ENCODE data around the gene SPRR5. TPM values are rescaled to one million over a fixed set of nuclear protein-coding genes. Genes with fewer than 3 reads are reported as not detected.

Gene SPRR5
- polyA plus RNA-seq, 4 donors = not detected

GRCh38 chr1:152928671-152929070 is 18.3 kb upstream of the SPRR5 start:
- WGBS, 3 donors = 18 to 67% (median 33%) methylated on average over 3 of the region's 3 CpGs
- H3K27me3 ChIP-seq (ENCODE audit: control insufficient read depth in 3 of 3, insufficient read depth in 3 of 3, low read length in 3 of 3) = peaks cover 0 to 2% (median 0%) of the 10 kb centered on the region in 3 donors
- FAIRE-seq = no peak

GRCh38 chr1:152932170-152932811 is 14.7 kb upstream of the SPRR5 start:
- no peak for DNase-seq
- WGBS, 3 donors = 69 to 70% (median 69%) methylated on average over 4 of the region's 4 CpGs
- peaks cover 0 to 2% (median 0%) of the 10 kb centered on the region in 3 donors for H3K27me3 ChIP-seq (ENCODE audit: control insufficient read depth in 3 of 3, insufficient read depth in 3 of 3, low read length in 3 of 3)
- no peaks in the 10 kb centered on the region for H3K36me3 ChIP-seq (ENCODE audit: control insufficient read depth in 3 of 3, insufficient read depth in 2 of 3, low read depth in 1 of 3, low read length in 3 of 3)
- H3K9me3 ChIP-seq (ENCODE audit: control insufficient read depth in 2 of 2, insufficient read depth in 1 of 2, low read depth in 1 of 2, low read length in 1 of 2) = no peaks in the 10 kb centered on the region
- FAIRE-seq = no peak
- no peak overlapping the region for H3K27ac ChIP-seq (ENCODE audit: low read depth in 1 of 3, low read length in 2 of 3)
- H3K4me3 ChIP-seq (ENCODE audit: low read depth in 1 of 3, low read length in 3 of 3) = no peak overlapping the region
- no peaks in the 10 kb centered on the region for H3K4me1 ChIP-seq (ENCODE audit: control insufficient read depth in 3 of 3, insufficient read depth in 2 of 3, low read depth in 1 of 3, low read length in 2 of 3)

More at GRCh38 chr1:152928671-152929070, 18.3 kb upstream of the SPRR5 start:
- no peaks in the 10 kb centered on the region for H3K36me3 ChIP-seq (ENCODE audit: control insufficient read depth in 3 of 3, insufficient read depth in 2 of 3, low read depth in 1 of 3, low read length in 3 of 3)
- DNase-seq = no peak
- H3K4me3 ChIP-seq (ENCODE audit: low read depth in 1 of 3, low read length in 3 of 3) = no peak overlapping the region
- H3K9me3 ChIP-seq (ENCODE audit: control insufficient read depth in 2 of 2, insufficient read depth in 1 of 2, low read depth in 1 of 2, low read length in 1 of 2) = peaks cover 0 to 6% of the 10 kb centered on the region in 2 donors
- no peaks in the 10 kb centered on the region for H3K4me1 ChIP-seq (ENCODE audit: control insufficient read depth in 3 of 3, insufficient read depth in 2 of 3, low read depth in 1 of 3, low read length in 2 of 3)
- no peak overlapping the region for H3K27ac ChIP-seq (ENCODE audit: low read depth in 1 of 3, low read length in 2 of 3)

GRCh38 chr1:152933196-152933595 is 13.8 kb upstream of the SPRR5 start:
- no peak for FAIRE-seq
- H3K27me3 ChIP-seq (ENCODE audit: control insufficient read depth in 3 of 3, insufficient read depth in 3 of 3, low read length in 3 of 3) = peaks cover 0 to 2% (median 0%) of the 10 kb centered on the region in 3 donors
- no peaks in the 10 kb centered on the region for H3K4me1 ChIP-seq (ENCODE audit: control insufficient read depth in 3 of 3, insufficient read depth in 2 of 3, low read depth in 1 of 3, low read length in 2 of 3)
- no peak overlapping the region for H3K27ac ChIP-seq (ENCODE audit: low read depth in 1 of 3, low read length in 2 of 3)
- WGBS, 3 donors = 56 to 77% (median 65%) methylated on average over 2 of the region's 2 CpGs
- no peaks in the 10 kb centered on the region for H3K36me3 ChIP-seq (ENCODE audit: control insufficient read depth in 3 of 3, insufficient read depth in 2 of 3, low read depth in 1 of 3, low read length in 3 of 3)
- no peak for DNase-seq
- no peak overlapping the region for H3K4me3 ChIP-seq (ENCODE audit: low read depth in 1 of 3, low read length in 3 of 3)
- H3K9me3 ChIP-seq (ENCODE audit: control insufficient read depth in 2 of 2, insufficient read depth in 1 of 2, low read depth in 1 of 2, low read length in 1 of 2) = no peaks in the 10 kb centered on the region

- no peaks in the 10 kb centered on the region for H3K4me1 ChIP-seq (ENCODE audit: control insufficient read depth in 3 of 3, insufficient read depth in 2 of 3, low read depth in 1 of 3, low read length in 2 of 3)
- no peaks in the 10 kb centered on the region for H3K9me3 ChIP-seq (ENCODE audit: control insufficient read depth in 2 of 2, insufficient read depth in 1 of 2, low read depth in 1 of 2, low read length in 1 of 2)
- no peak for FAIRE-seq
- H3K36me3 ChIP-seq (ENCODE audit: control insufficient read depth in 3 of 3, insufficient read depth in 2 of 3, low read depth in 1 of 3, low read length in 3 of 3) = no peaks in the 10 kb centered on the region
- no peak overlapping the region for H3K27ac ChIP-seq (ENCODE audit: low read depth in 1 of 3, low read length in 2 of 3)
- H3K4me3 ChIP-seq (ENCODE audit: low read depth in 1 of 3, low read length in 3 of 3) = no peak overlapping the region
- no peak for DNase-seq
- 74 to 87% (median 85%) methylated on average over 1 of the region's 1 CpG for WGBS, 3 donors
- no peaks in the 10 kb centered on the region for H3K27me3 ChIP-seq (ENCODE audit: control insufficient read depth in 3 of 3, insufficient read depth in 3 of 3, low read length in 3 of 3)
Observed at GRCh38 chr1:152940614-152941013, 6.4 kb upstream of the SPRR5 start.

GRCh38 chr1:152941037-152941711 is 5.8 kb upstream of the SPRR5 start:
- Histone ChIP-seq H3K4me3 (ENCODE audit: low read depth in 1 of 3, low read length in 3 of 3) (no peak overlapping the region), H3K36me3 (ENCODE audit: control insufficient read depth in 3 of 3, insufficient read depth in 2 of 3, low read depth in 1 of 3, low read length in 3 of 3) (no peaks in the 10 kb centered on the region), H3K4me1 (ENCODE audit: control insufficient read depth in 3 of 3, insufficient read depth in 2 of 3, low read depth in 1 of 3, low read length in 2 of 3) (no peaks in the 10 kb centered on the region), H3K27me3 (ENCODE audit: control insufficient read depth in 3 of 3, insufficient read depth in 3 of 3, low read length in 3 of 3) (no peaks in the 10 kb centered on the region), H3K9me3 (ENCODE audit: control insufficient read depth in 2 of 2, insufficient read depth in 1 of 2, low read depth in 1 of 2, low read length in 1 of 2) (no peaks in the 10 kb centered on the region), H3K27ac (ENCODE audit: low read depth in 1 of 3, low read length in 2 of 3) (no peak overlapping the region)
- 49 to 67% (median 60%) methylated on average over 8 of the region's 8 CpGs for WGBS, 3 donors
- FAIRE-seq (no peak), DNase-seq (no peak)

- Histone ChIP-seq H3K4me3 (ENCODE audit: low read depth in 1 of 3, low read length in 3 of 3) (no peak overlapping the region), H3K27ac (ENCODE audit: low read depth in 1 of 3, low read length in 2 of 3) (no peak overlapping the region), H3K36me3 (ENCODE audit: control insufficient read depth in 3 of 3, insufficient read depth in 2 of 3, low read depth in 1 of 3, low read length in 3 of 3) (no peaks in the 10 kb centered on the region), H3K9me3 (ENCODE audit: control insufficient read depth in 2 of 2, insufficient read depth in 1 of 2, low read depth in 1 of 2, low read length in 1 of 2) (no peaks in the 10 kb centered on the region), H3K27me3 (ENCODE audit: control insufficient read depth in 3 of 3, insufficient read depth in 3 of 3, low read length in 3 of 3) (no peaks in the 10 kb centered on the region), H3K4me1 (ENCODE audit: control insufficient read depth in 3 of 3, insufficient read depth in 2 of 3, low read depth in 1 of 3, low read length in 2 of 3) (no peaks in the 10 kb centered on the region)
- FAIRE-seq (no peak), DNase-seq (no peak)
- 78 to 85% (median 84%) methylated on average over 2 of the region's 2 CpGs for WGBS, 3 donors
Observed at GRCh38 chr1:152942161-152942560, 4.8 kb upstream of the SPRR5 start.

GRCh38 chr1:152946248-152946647 is 758 bp upstream of the SPRR5 start:
- H3K27me3 ChIP-seq (ENCODE audit: control insufficient read depth in 3 of 3, insufficient read depth in 3 of 3, low read length in 3 of 3) = peaks cover 0 to 3% (median 2%) of the 10 kb centered on the region in 3 donors
- no peak overlapping the region for H3K27ac ChIP-seq (ENCODE audit: low read depth in 1 of 3, low read length in 2 of 3)
- H3K36me3 ChIP-seq (ENCODE audit: control insufficient read depth in 3 of 3, insufficient read depth in 2 of 3, low read depth in 1 of 3, low read length in 3 of 3) = no peaks in the 10 kb centered on the region
- no peak for FAIRE-seq
- H3K9me3 ChIP-seq (ENCODE audit: control insufficient read depth in 2 of 2, insufficient read depth in 1 of 2, low read depth in 1 of 2, low read length in 1 of 2) = no peaks in the 10 kb centered on the region
- WGBS, 3 donors = 58 to 75% (median 67%) methylated on average over 3 of the region's 3 CpGs
- no peaks in the 10 kb centered on the region for H3K4me1 ChIP-seq (ENCODE audit: control insufficient read depth in 3 of 3, insufficient read depth in 2 of 3, low read depth in 1 of 3, low read length in 2 of 3)
- no peak for DNase-seq
- H3K4me3 ChIP-seq (ENCODE audit: low read depth in 1 of 3, low read length in 3 of 3) = no peak overlapping the region

- H3K4me1 ChIP-seq (ENCODE audit: control insufficient read depth in 3 of 3, insufficient read depth in 2 of 3, low read depth in 1 of 3, low read length in 2 of 3) = no peaks in the 10 kb centered on the region
- H3K36me3 ChIP-seq (ENCODE audit: control insufficient read depth in 3 of 3, insufficient read depth in 2 of 3, low read depth in 1 of 3, low read length in 3 of 3) = no peaks in the 10 kb centered on the region
- no peak overlapping the region for H3K4me3 ChIP-seq (ENCODE audit: low read depth in 1 of 3, low read length in 3 of 3)
- H3K27ac ChIP-seq (ENCODE audit: low read depth in 1 of 3, low read length in 2 of 3) = no peak overlapping the region
- 79 to 81% (median 80%) methylated on average over 5 of the region's 5 CpGs for WGBS, 3 donors
- FAIRE-seq = no peak
- peaks cover 0 to 3% (median 2%) of the 10 kb centered on the region in 3 donors for H3K27me3 ChIP-seq (ENCODE audit: control insufficient read depth in 3 of 3, insufficient read depth in 3 of 3, low read length in 3 of 3)
- no peaks in the 10 kb centered on the region for H3K9me3 ChIP-seq (ENCODE audit: control insufficient read depth in 2 of 2, insufficient read depth in 1 of 2, low read depth in 1 of 2, low read length in 1 of 2)
- no peak for DNase-seq
Observed at GRCh38 chr1:152951711-152952110, 4.7 kb downstream of the SPRR5 start.

Measured in small intestine (tissue), 7 donors.